ENCODE data around the gene JAM3.

- TF ChIP-seq CTCF (conservative IDR thresholded peaks at IDR 0.05) (no peak), ZFX (IDR thresholded peaks at IDR 0.05) (no peak)
These were observed 75.9 kb downstream of the JAM3 start for GRCh38 chr11:134144744-134145143.

All from C4-2B (cell line).